ENCODE measurements around the gene ABTB2. TPM values are rescaled to one million over a fixed set of nuclear protein-coding genes. Genes with fewer than 3 reads are reported as not detected.

The ABTB2 gene
- polyA plus RNA-seq, 1 donor from 2014 or later = 0.68 TPM

- H3K27me3 ChIP-seq (ENCODE audit: insufficient read depth, low read depth, low read length) = no peaks in the 10 kb centered on the region
- H3K9ac ChIP-seq (ENCODE audit: low read length) = no peak overlapping the region
- H3K27ac ChIP-seq (ENCODE audit: low read length) = no peak overlapping the region
- no peak overlapping the region for H2AFZ ChIP-seq (ENCODE audit: low read depth, low read length)
- TF ChIP-seq TAF1 (IDR thresholded peaks at IDR 0.05; ENCODE audit: low read depth) (no peak), SMC3 (conservative IDR thresholded peaks at IDR 0.05; ENCODE audit: poor library complexity) (no peak), RAD21 (conservative IDR thresholded peaks at IDR 0.05) (no peak), MXI1 (conservative IDR thresholded peaks at IDR 0.05; ENCODE audit: poor library complexity, severe bottlenecking) (no peak), EZH2 (IDR thresholded peaks at IDR 0.05; ENCODE audit: borderline replicate concordance, insufficient read depth, low read length, poor library complexity, severe bottlenecking) (no peak), REST (IDR thresholded peaks at IDR 0.05; ENCODE audit: borderline replicate concordance) (no peak), POLR2AphosphoS5 (IDR thresholded peaks at IDR 0.05) (no peak), EP300 (conservative IDR thresholded peaks at IDR 0.05; ENCODE audit: poor library complexity, severe bottlenecking) (no peak)
- TF ChIP-seq, protein P1, sequence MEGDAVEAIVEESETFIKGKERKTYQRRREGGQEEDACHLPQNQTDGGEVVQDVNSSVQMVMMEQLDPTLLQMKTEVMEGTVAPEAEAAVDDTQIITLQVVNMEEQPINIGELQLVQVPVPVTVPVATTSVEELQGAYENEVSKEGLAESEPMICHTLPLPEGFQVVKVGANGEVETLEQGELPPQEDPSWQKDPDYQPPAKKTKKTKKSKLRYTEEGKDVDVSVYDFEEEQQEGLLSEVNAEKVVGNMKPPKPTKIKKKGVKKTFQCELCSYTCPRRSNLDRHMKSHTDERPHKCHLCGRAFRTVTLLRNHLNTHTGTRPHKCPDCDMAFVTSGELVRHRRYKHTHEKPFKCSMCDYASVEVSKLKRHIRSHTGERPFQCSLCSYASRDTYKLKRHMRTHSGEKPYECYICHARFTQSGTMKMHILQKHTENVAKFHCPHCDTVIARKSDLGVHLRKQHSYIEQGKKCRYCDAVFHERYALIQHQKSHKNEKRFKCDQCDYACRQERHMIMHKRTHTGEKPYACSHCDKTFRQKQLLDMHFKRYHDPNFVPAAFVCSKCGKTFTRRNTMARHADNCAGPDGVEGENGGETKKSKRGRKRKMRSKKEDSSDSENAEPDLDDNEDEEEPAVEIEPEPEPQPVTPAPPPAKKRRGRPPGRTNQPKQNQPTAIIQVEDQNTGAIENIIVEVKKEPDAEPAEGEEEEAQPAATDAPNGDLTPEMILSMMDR (IDR thresholded peaks at IDR 0.05; ENCODE audit: poor library complexity, severe bottlenecking) = no peak
- no peaks in the 10 kb centered on the region for H3K36me3 ChIP-seq (ENCODE audit: insufficient read depth, low read length)
- H3K9me3 ChIP-seq (ENCODE audit: low read length) = peaks cover 4% of the 10 kb centered on the region
- no peaks in the 10 kb centered on the region for H3F3A ChIP-seq (ENCODE audit: insufficient read depth, low read length, poor library complexity, severe bottlenecking)
- no peaks in the 10 kb centered on the region for H3K79me2 ChIP-seq (replicated peaks; ENCODE audit: insufficient read depth, low read length)
- no peaks in the 10 kb centered on the region for H3K9me2 ChIP-seq (ENCODE audit: insufficient read depth, low read length)
- H3K4me2 ChIP-seq (ENCODE audit: low read length) = no peak overlapping the region
- H4K20me1 ChIP-seq (ENCODE audit: insufficient read depth) = no peaks in the 10 kb centered on the region
- H3K4me3 ChIP-seq (ENCODE audit: low read length) = no peak overlapping the region
Measured at GRCh38 chr11:34404280-34404679, 46.5 kb upstream of the ABTB2 start.

DNA sequence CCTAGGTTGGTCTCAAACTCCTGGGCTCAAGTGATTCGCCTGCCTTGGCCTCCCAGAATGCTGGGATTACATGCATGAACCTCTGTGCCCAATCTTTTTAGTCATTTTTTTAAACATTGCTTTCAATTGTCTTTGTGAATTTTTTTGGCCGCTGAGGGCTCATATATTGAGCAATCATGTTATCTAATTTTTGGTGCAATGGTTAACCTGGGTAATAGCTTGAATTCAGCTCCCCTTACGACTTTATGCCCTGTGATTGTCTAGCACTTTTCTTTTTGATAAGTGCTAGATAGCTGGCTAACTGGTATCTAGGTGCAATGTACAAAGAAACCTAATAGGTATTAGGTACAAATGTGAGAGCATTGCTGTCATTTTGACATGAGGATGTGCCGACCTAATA lies 45.6 kb upstream of the ABTB2 start:
- H3K9me2 ChIP-seq (ENCODE audit: insufficient read depth, low read length) = no peaks in the 10 kb centered on the region
- no peak overlapping the region for H3K4me2 ChIP-seq (ENCODE audit: low read length)
- H2AFZ ChIP-seq (ENCODE audit: low read depth, low read length) = no peak overlapping the region
- no peaks in the 10 kb centered on the region for H4K20me1 ChIP-seq (ENCODE audit: insufficient read depth)
- no peaks in the 10 kb centered on the region for H3K36me3 ChIP-seq (ENCODE audit: insufficient read depth, low read length)
- H3K4me3 ChIP-seq (ENCODE audit: low read length) = no peak overlapping the region
- no peaks in the 10 kb centered on the region for H3K27me3 ChIP-seq (ENCODE audit: insufficient read depth, low read depth, low read length)
- H3K9me3 ChIP-seq (ENCODE audit: low read length) = peaks cover 4% of the 10 kb centered on the region
- TF ChIP-seq RAD21 (conservative IDR thresholded peaks at IDR 0.05) = no peak
- TF ChIP-seq MXI1 (conservative IDR thresholded peaks at IDR 0.05; ENCODE audit: poor library complexity, severe bottlenecking) = no peak
- H3K79me2 ChIP-seq (replicated peaks; ENCODE audit: insufficient read depth, low read length) = no peaks in the 10 kb centered on the region
- no peak overlapping the region for H3K27ac ChIP-seq (ENCODE audit: low read length)
- H3F3A ChIP-seq (ENCODE audit: insufficient read depth, low read length, poor library complexity, severe bottlenecking) = no peaks in the 10 kb centered on the region
- H3K9ac ChIP-seq (ENCODE audit: low read length) = no peak overlapping the region

- no peaks in the 10 kb centered on the region for H3F3A ChIP-seq (ENCODE audit: insufficient read depth, low read length, poor library complexity, severe bottlenecking)
- H3K4me2 ChIP-seq (ENCODE audit: low read length) = no peak overlapping the region
- H3K4me3 ChIP-seq (ENCODE audit: low read length) = no peak overlapping the region
- H3K9me3 ChIP-seq (ENCODE audit: low read length) = peaks cover 4% of the 10 kb centered on the region
- no peaks in the 10 kb centered on the region for H3K36me3 ChIP-seq (ENCODE audit: insufficient read depth, low read length)
- no peak overlapping the region for H3K9ac ChIP-seq (ENCODE audit: low read length)
- no peaks in the 10 kb centered on the region for H3K27me3 ChIP-seq (ENCODE audit: insufficient read depth, low read depth, low read length)
- no peak overlapping the region for H2AFZ ChIP-seq (ENCODE audit: low read depth, low read length)
- no peaks in the 10 kb centered on the region for H3K9me2 ChIP-seq (ENCODE audit: insufficient read depth, low read length)
- no peaks in the 10 kb centered on the region for H4K20me1 ChIP-seq (ENCODE audit: insufficient read depth)
- TF ChIP-seq, protein P1 (IDR thresholded peaks at IDR 0.05; ENCODE audit: poor library complexity, severe bottlenecking) = no peak
- no peak for TF ChIP-seq POLR2AphosphoS5 (IDR thresholded peaks at IDR 0.05)
- no peak for TF ChIP-seq MXI1 (conservative IDR thresholded peaks at IDR 0.05; ENCODE audit: poor library complexity, severe bottlenecking)
- TF ChIP-seq SMC3 (conservative IDR thresholded peaks at IDR 0.05; ENCODE audit: poor library complexity) = no peak
- TF ChIP-seq TAF1 (IDR thresholded peaks at IDR 0.05; ENCODE audit: low read depth) = no peak
- no peak for TF ChIP-seq EZH2 (IDR thresholded peaks at IDR 0.05; ENCODE audit: borderline replicate concordance, insufficient read depth, low read length, poor library complexity, severe bottlenecking)
- no peak for TF ChIP-seq REST (IDR thresholded peaks at IDR 0.05; ENCODE audit: borderline replicate concordance)
- TF ChIP-seq RAD21 (conservative IDR thresholded peaks at IDR 0.05) = no peak
- TF ChIP-seq EP300 (conservative IDR thresholded peaks at IDR 0.05; ENCODE audit: poor library complexity, severe bottlenecking) = no peak
- no peaks in the 10 kb centered on the region for H3K79me2 ChIP-seq (replicated peaks; ENCODE audit: insufficient read depth, low read length)
- H3K27ac ChIP-seq (ENCODE audit: low read length) = no peak overlapping the region
Measured at GRCh38 chr11:34397811-34398210, 40.0 kb upstream of the ABTB2 start.

Data from neural cell (in vitro differentiated cells).